H1 (cell line): Measurements from ENCODE around the gene ATP11A. TPM values are rescaled to one million over a fixed set of nuclear protein-coding genes. Genes with fewer than 3 reads are reported as not detected.

Source experiments
- CTCF ChIA-PET: fragments of 300-600 bp; sonication (Branson Sonifier 250); formaldehyde crosslinking; loops from one replicate; lab custom pipeline; 2021; ENCODE audit not compliant: partially characterized antibody; lab: Charles Lee
- POLR2A ChIA-PET: fragments of 300-600 bp; sonication (Branson Sonifier 250); formaldehyde crosslinking; loops from one replicate; lab custom pipeline; 2021; ENCODE audit warnings: inconsistent platforms; ENCODE audit not compliant: partially characterized antibody; lab: Charles Lee
- DNase-seq, 2 experiments: peaks; one replicate each; pipeline versions ENCODE4 v3.0.0 to v3.0.0-alpha.2; 2010 to 2022; ENCODE audit warnings: low spot score in 2 of 2, low read depth in 1 of 2, mixed read lengths in 1 of 2
- FAIRE-seq: peaks from 2 replicates; lab custom pipeline; 2011; peaks lifted over from hg19 to GRCh38; lab: Jason Lieb, UNC
- H2AFZ ChIP-seq: 2 replicates; pipeline ENCODE4 v1.8.1; 2012; ENCODE audit warnings: low read length, inconsistent platforms
- H2AK5ac ChIP-seq: 2 replicates; pipeline ENCODE4 v1.6.1; 2013; ENCODE audit warnings: low read depth, low read length
- H2BK120ac ChIP-seq: replicated peaks from 2 replicates; pipeline ENCODE3; 2013; ENCODE audit warnings: low read depth, low read length, inconsistent platforms
- H2BK12ac ChIP-seq: 2 replicates; pipeline ENCODE4 v1.6.1; 2013; ENCODE audit warnings: low read depth, low read length
- H2BK15ac ChIP-seq: 2 replicates; pipeline ENCODE4 v1.6.1; 2013; ENCODE audit warnings: low read length
- H2BK20ac ChIP-seq: 2 replicates; pipeline ENCODE4 v1.6.1; 2013; ENCODE audit warnings: low read length
- H2BK5ac ChIP-seq: 2 replicates; pipeline ENCODE4 v1.6.1; 2013; ENCODE audit warnings: low read depth, low read length
- H3K14ac ChIP-seq: 2 replicates; pipeline ENCODE4 v1.6.1; 2013; ENCODE audit warnings: inconsistent platforms; ENCODE audit not compliant: insufficient read length
- H3K18ac ChIP-seq: 2 replicates; pipeline ENCODE4 v1.6.1; 2013; ENCODE audit warnings: low read length; ENCODE audit errors: extremely low read depth
- H3K23ac ChIP-seq: 2 replicates; pipeline ENCODE4 v1.6.1; 2013; ENCODE audit warnings: inconsistent platforms; ENCODE audit not compliant: insufficient read length
- H3K23me2 ChIP-seq: 2 replicates; pipeline ENCODE4 v1.6.1; 2013; ENCODE audit warnings: low read depth, low read length
- H3K27ac ChIP-seq: 2 replicates; pipeline ENCODE4 v1.6.1; 2011; ENCODE audit warnings: low read depth, low read length, inconsistent platforms
- H3K27me3 ChIP-seq, 4 experiments: replicated peaks in 1 of 4; 1 replicate in 1 of 4; 2 replicates in 3 of 4; pipeline versions ENCODE4 v1.6.1 to v1.8.1; 2011 to 2013; ENCODE audit warnings: low read length in 3 of 4, mild to moderate bottlenecking in 3 of 4, inconsistent platforms in 2 of 4, mixed read lengths in 2 of 4, moderate library complexity in 1 of 4; ENCODE audit not compliant: control insufficient read depth in 3 of 4, insufficient read depth in 3 of 4; ENCODE audit errors: extremely low read depth in 1 of 4
- H3K36me3 ChIP-seq, 4 experiments: 2 replicates each; pipeline versions ENCODE4 v1.6.1 to v1.8.1; 2011 to 2013; ENCODE audit warnings: mild to moderate bottlenecking in 4 of 4, low read length in 3 of 4, moderate library complexity in 2 of 4, control low read depth in 1 of 4, inconsistent platforms in 1 of 4; ENCODE audit not compliant: insufficient read depth in 4 of 4, control insufficient read depth in 2 of 4
- H3K4ac ChIP-seq: replicated peaks from 2 replicates; pipeline ENCODE3; 2013; ENCODE audit warnings: low read length, low read depth, mixed read lengths, inconsistent platforms; ENCODE audit not compliant: insufficient read length
- H3K4me1 ChIP-seq, 4 experiments: replicated peaks in 1 of 4; 1 replicate in 1 of 4; 2 replicates in 3 of 4; pipeline versions ENCODE4 v1.6.1 to v1.8.1; 2011 to 2013; ENCODE audit warnings: low read length in 3 of 4, inconsistent platforms in 2 of 4, mixed read lengths in 1 of 4; ENCODE audit not compliant: insufficient read depth in 4 of 4, control insufficient read depth in 3 of 4
- H3K4me2 ChIP-seq, 2 experiments: 2 replicates each; pipeline versions ENCODE4 v1.6.1 to v1.8.1; 2011 to 2013; ENCODE audit warnings: low read depth in 2 of 2, low read length in 2 of 2, control low read depth in 1 of 2, inconsistent platforms in 1 of 2, mild to moderate bottlenecking in 1 of 2; ENCODE audit not compliant: insufficient read depth in 1 of 2
- H3K4me3 ChIP-seq, 4 experiments: fragments of 200-600, 300-600 bp in 1 of 4; sonication (generic), shearing (Covaris generic), sonication (Bioruptor Twin) in 1 of 4; 2 replicates each; pipeline versions ENCODE4 v1.5.1 to v1.8.1; 2011 to 2016; ENCODE audit warnings: low read length in 4 of 4, low read depth in 3 of 4, control low read depth in 2 of 4, inconsistent platforms in 2 of 4, mild to moderate bottlenecking in 2 of 4, mixed read lengths in 1 of 4, moderate library complexity in 1 of 4; ENCODE audit not compliant: insufficient read depth in 2 of 4; ENCODE audit errors: extremely low read depth in 1 of 4
- H3K56ac ChIP-seq: replicated peaks from 2 replicates; pipeline ENCODE3; 2013; ENCODE audit warnings: low read depth, mild to moderate bottlenecking, mixed read lengths, low read length, inconsistent platforms; ENCODE audit not compliant: insufficient read length
- H3K79me1 ChIP-seq: 2 replicates; pipeline ENCODE4 v1.6.1; 2013; ENCODE audit warnings: low read depth, low read length, control low read depth
- H3K79me2 ChIP-seq, 2 experiments: 2 replicates each; pipeline versions ENCODE4 v1.6.1 to v1.8.1; 2012 to 2013; ENCODE audit warnings: low read length in 2 of 2, mild to moderate bottlenecking in 2 of 2, inconsistent platforms in 1 of 2; ENCODE audit not compliant: insufficient read depth in 2 of 2, control insufficient read depth in 1 of 2
- H3K9ac ChIP-seq, 4 experiments: replicated peaks in 1 of 4; 1 replicate in 1 of 4; 2 replicates in 3 of 4; pipeline versions ENCODE4 v1.6.1 to v1.8.1; 2011 to 2013; ENCODE audit warnings: low read depth in 3 of 4, low read length in 3 of 4, control low read depth in 2 of 4, mild to moderate bottlenecking in 2 of 4, moderate library complexity in 2 of 4, inconsistent platforms in 1 of 4; ENCODE audit errors: extremely low read depth in 1 of 4
- H3K9me3 ChIP-seq, 2 experiments: 2 replicates each; pipeline versions ENCODE4 v1.6.1 to v1.8.1; 2012 to 2013; ENCODE audit warnings: mild to moderate bottlenecking in 2 of 2, moderate library complexity in 2 of 2, control low read depth in 1 of 2, inconsistent platforms in 1 of 2, low read depth in 1 of 2, low read length in 1 of 2, mixed read lengths in 1 of 2; ENCODE audit not compliant: insufficient read depth in 2 of 2
- H4K20me1 ChIP-seq, 2 experiments: replicated peaks in 1 of 2; 2 replicates each; pipeline versions ENCODE3 to v1.8.1; 2011 to 2013; ENCODE audit warnings: inconsistent platforms in 2 of 2, low read length in 2 of 2, mild to moderate bottlenecking in 1 of 2; ENCODE audit not compliant: insufficient read depth in 2 of 2, control insufficient read depth in 1 of 2
- H4K5ac ChIP-seq: 2 replicates; pipeline ENCODE4 v1.6.1; 2013; ENCODE audit warnings: low read length, low read depth, mixed read lengths, inconsistent platforms; ENCODE audit not compliant: insufficient read length
- H4K8ac ChIP-seq: 2 replicates; pipeline ENCODE4 v1.8.0; 2013; ENCODE audit warnings: mild to moderate bottlenecking, moderate library complexity, low read length, inconsistent platforms; ENCODE audit not compliant: insufficient read depth; ENCODE audit errors: extremely low read depth
- H4K91ac ChIP-seq: replicated peaks from 2 replicates; pipeline ENCODE3; 2013; ENCODE audit warnings: low read length, mixed read lengths, inconsistent platforms; ENCODE audit not compliant: insufficient read length
- ASH2L ChIP-seq: fragments of 200-600, 300-600 bp; sonication (generic); IDR thresholded peaks from one replicate; pipeline ENCODE4 v1.7.1; 2017; ENCODE audit warnings: low read length
- CBX5 ChIP-seq: fragments of 300-800, 300-1000 bp; sonication (generic); IDR thresholded peaks from 2 replicates; pipeline ENCODE4 v1.7.1; 2016; ENCODE audit warnings: antibody characterized with exemption, low read length, low read depth
- CREB1 ChIP-seq: IDR thresholded peaks from 2 replicates; pipeline ENCODE4 v1.6.1; 2012; ENCODE audit warnings: inconsistent platforms
- EGR1 ChIP-seq: IDR thresholded peaks from 2 replicates; pipeline ENCODE4 v1.6.1; 2011; ENCODE audit warnings: low read depth, low read length, borderline replicate concordance
- GTF2F1 ChIP-seq: IDR thresholded peaks from 2 replicates; pipeline ENCODE4 v1.6.1; 2012; ENCODE audit warnings: low read depth, low read length, improper control_type of control experiment, borderline replicate concordance
- HDAC6 ChIP-seq: IDR thresholded peaks from one replicate; pipeline ENCODE4 v1.7.1; 2012; ENCODE audit warnings: low read depth, mild to moderate bottlenecking, inconsistent platforms, low read length, moderate library complexity
- JUN ChIP-seq: IDR thresholded peaks from 2 replicates; pipeline ENCODE4 v1.6.1; 2011; ENCODE audit warnings: low read depth, mild to moderate bottlenecking, improper control_type of control experiment, low read length
- KDM5A ChIP-seq: fragments of 200-600 bp; IDR thresholded peaks from 2 replicates; pipeline ENCODE4 v1.7.1; 2012; ENCODE audit warnings: mild to moderate bottlenecking, low read length, inconsistent platforms, mixed read lengths
- YY1 ChIP-seq: IDR thresholded peaks from 2 replicates; pipeline ENCODE4 v1.6.1; 2011; ENCODE audit warnings: low read depth, mild to moderate bottlenecking, low read length
- ZNF274 ChIP-seq: IDR thresholded peaks from 2 replicates; pipeline ENCODE4 v1.7.0; 2012; ENCODE audit warnings: low read length, borderline replicate concordance; ENCODE audit errors: extremely low read depth
- WGBS, 2 experiments: shearing (Covaris generic) in 1 of 2; methylation state at CpG; one replicate each; pipeline versions ENCODE4 v1.1.6 to v1.1.7; 2013 to 2015; ENCODE audit warnings: low lambda C conversion rate in 2 of 2, mixed read lengths in 2 of 2, inconsistent platforms in 1 of 2, low coverage in 1 of 2, missing lambda C conversion rate in 1 of 2; ENCODE audit not compliant: insufficient replicate concordance in 2 of 2, insufficient coverage in 1 of 2, insufficient read length in 1 of 2; ENCODE audit errors: extremely low coverage in 1 of 2, missing lambda C conversion rate in 1 of 2; 5-methylcytosine and 5-hydroxymethylcytosine counted together
- polyA plus RNA-seq, 7 experiments: library from polyadenylated mRNA; depleted of rRNA in 3 of 7; stranded (reverse) in 5 of 7; unstranded in 2 of 7; fragments of >200 nt in 5 of 7; fragments of 200-250 nt in 2 of 7; gene quantifications; 1 replicate in 5 of 7; 2 replicates in 1 of 7; 4 replicates in 1 of 7; pipeline versions ENCODE4 v1.2.1 to v1.2.3, GENCODE V29; 2011 to 2013; ENCODE audit warnings: missing spikeins in 2 of 7, mixed read lengths in 2 of 7
- total RNA-seq: library from RNA; stranded (reverse); fragmentation: NEBNext Ultra II Directional; extraction: Animal tissue kit (Norgen Biotek cat#: 25700); gene quantifications from 2 replicates; pipeline ENCODE4 v1.2.1, GENCODE V29; 2021
- TF ChIP-seq, protein P1 (sequence below): IDR thresholded peaks from 2 replicates; pipeline ENCODE4 v1.6.1; 2012; ENCODE audit warnings: inconsistent platforms

Gene ATP11A
- total and polyA plus RNA-seq, 2 of the 8 experiments (the other 6 are each of a cell fraction or from before 2014, with no cell fraction given): 28.8 to 72.9 TPM

DNA sequence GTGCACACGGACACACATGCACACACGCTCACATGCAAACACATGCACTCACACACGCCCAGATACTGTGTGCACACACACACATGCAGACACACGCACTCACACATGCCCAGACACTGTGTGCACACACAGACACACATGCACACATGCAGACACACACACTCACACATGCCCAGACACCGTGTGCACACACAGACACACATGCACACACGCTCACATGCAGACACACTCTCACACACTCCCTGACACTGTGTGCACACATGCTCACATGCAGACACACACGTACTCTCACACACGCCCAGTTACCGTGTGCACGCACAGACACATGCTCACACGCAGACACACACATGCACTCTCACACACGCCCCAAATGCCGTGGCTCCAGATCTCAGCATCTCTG is 142.0 kb downstream of the ATP11A start:
- H4K5ac ChIP-seq: no peak overlapping the region
- H3K9me3 ChIP-seq: no peaks in the 10 kb centered on the region
- H2BK12ac ChIP-seq: no peak overlapping the region
- FAIRE-seq (no peak), DNase-seq (no peak)
- no peak overlapping the region for H3K4ac ChIP-seq
- ChIA-PET POLR2A (interaction anchor here (1.8 kb wide), 1 partner anchor 37 kb away, joined by 3 read pairs; no protein-coding TSS in a partner anchor), CTCF (no interaction called here)
- no peaks in the 10 kb centered on the region; the same call in 1 of the 2 replicates for H3K79me1 ChIP-seq
- peaks cover 0 to 4% of the 10 kb centered on the region in 2 experiments for H4K20me1 ChIP-seq
- 93% methylated on average over 13 of the region's 13 CpGs; no CpG with 5 or more reads in 1 of the 2 experiments for WGBS, 2 experiments
- no peak overlapping the region for H2BK20ac ChIP-seq
- H4K91ac ChIP-seq: no peak overlapping the region
- H2BK15ac ChIP-seq: no peak overlapping the region
- no peak overlapping the region for H3K4me2 ChIP-seq
- H3K27ac ChIP-seq: no peak overlapping the region
- no peak overlapping the region for H3K23ac ChIP-seq
- H3K18ac ChIP-seq: no peak overlapping the region
- no peak overlapping the region for H3K56ac ChIP-seq
- H2AFZ ChIP-seq: no peak overlapping the region
- H4K8ac ChIP-seq: no peak overlapping the region; the same call in 1 of the 2 replicates
- no peaks in the 10 kb centered on the region for H3K23me2 ChIP-seq
- H3K14ac ChIP-seq: no peak overlapping the region
- H3K79me2 ChIP-seq: no peaks in the 10 kb centered on the region
- H2BK5ac ChIP-seq: peak overlapping the region; percentile 48; the same call in 1 of the 2 replicates
- H3K27me3 ChIP-seq: no peaks in the 10 kb centered on the region
- no peak overlapping the region for H3K4me3 ChIP-seq
- H3K36me3 ChIP-seq: peaks cover 9 to 57% (median 44%) of the 10 kb centered on the region in 4 experiments
- H3K4me1 ChIP-seq: no peaks in the 10 kb centered on the region
- 0 out of 7 replicates have a peak overlapping the region, but pooled peaks of 1 of the 4 experiments have one; percentile 6 for H3K9ac ChIP-seq
- peak overlapping the region; percentile 25; the same call in 1 of the 2 replicates for H2AK5ac ChIP-seq
- H2BK120ac ChIP-seq: no peak overlapping the region
- TF ChIP-seq YY1 (no peak), ZNF274 (no peak), GTF2F1 (no peak), JUN (no peak), ASH2L (no peak), EGR1 (no peak), KDM5A (no peak), CREB1 (no peak), HDAC6 (no peak), CBX5 (no peak)
- TF ChIP-seq, protein P1, sequence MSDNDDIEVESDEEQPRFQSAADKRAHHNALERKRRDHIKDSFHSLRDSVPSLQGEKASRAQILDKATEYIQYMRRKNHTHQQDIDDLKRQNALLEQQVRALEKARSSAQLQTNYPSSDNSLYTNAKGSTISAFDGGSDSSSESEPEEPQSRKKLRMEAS: no peak
